GM18505 (cell line): ENCODE results near the gene GNG7.
"Not testable (repeated sequence)": the region's sequence is repeated elsewhere in the genome, so short reads cannot be mapped to it uniquely, and the experiment has no call there.

Experiments
- ATAC-seq: cut with Tn5 transposase; IDR thresholded peaks from one replicate; pipeline ENCODE4 v1.9.1; 2021; ENCODE audit not compliant: unreplicated experiment
- POLR2A ChIP-seq: IDR thresholded peaks from 4 replicates; pipeline ENCODE4 v1.6.1; 2011; ENCODE audit warnings: borderline replicate concordance; ENCODE audit not compliant: insufficient read depth, insufficient read length; ENCODE audit errors: extremely low read depth

GNG7 gene

DNA sequence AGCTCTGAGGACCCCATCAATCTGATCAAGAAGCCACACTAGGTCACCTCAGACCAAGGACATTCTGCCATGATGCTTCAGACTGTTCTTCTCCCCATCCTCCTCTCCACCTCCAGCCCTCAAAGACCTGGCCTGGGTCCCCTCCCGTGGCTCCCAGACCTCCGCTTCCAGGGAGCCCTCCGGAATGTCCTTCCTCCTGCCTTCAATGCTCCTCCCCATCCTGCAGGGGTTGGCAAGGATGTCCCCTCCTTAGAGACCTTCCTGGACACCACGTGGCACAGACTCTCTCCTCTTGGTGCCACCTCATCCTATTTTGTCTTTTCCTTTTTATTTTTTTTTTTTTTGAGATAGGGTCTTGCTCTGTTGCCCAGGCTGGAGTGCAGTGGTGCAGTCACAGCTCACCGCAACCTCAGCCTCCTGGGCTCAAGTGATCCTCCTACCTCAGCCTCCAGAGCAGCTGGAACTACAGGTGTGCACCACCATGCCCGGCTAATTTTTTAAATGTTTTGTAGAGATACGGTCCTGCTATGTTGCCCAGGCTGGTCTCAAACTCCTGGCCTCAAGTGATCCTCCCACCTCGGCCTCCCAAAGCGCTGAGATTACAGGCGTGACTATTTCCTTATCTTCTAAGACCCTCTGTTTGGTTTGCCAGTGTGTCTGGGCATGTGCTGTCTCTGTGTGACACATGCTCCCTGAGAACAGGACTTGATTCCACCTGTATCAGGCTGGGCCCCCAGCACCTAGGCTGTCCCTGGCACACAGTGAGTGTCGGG, 84.9 kb downstream of the GNG7 start:
- no peak for ATAC-seq
- TF ChIP-seq POLR2A, result no peak

GRCh38 chr19:2616741-2617392, 85.6 kb downstream of the GNG7 start:
- no peak for TF ChIP-seq POLR2A
- no peak for ATAC-seq

DNA sequence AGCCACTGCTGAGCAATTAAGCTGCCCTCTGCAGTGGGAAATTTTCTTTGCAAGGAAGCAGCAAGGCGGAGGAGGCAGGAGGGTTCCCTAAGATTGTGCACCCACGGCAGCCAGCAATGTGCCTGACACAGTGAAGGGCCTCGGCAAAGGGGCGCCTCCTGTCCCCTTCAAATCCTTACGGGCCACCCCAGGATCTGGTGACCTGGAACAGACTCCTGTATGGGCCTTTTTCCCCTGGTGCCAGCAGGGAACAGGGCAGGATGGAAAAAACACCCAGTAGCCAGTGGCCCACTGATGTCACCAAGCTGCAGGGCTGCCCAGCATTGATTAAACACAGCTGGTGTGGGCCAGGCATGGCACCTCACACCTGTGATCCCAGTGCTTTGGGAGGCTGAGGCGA, 86.7 kb downstream of the GNG7 start:
- TF ChIP-seq POLR2A, result no peak
- ATAC-seq, result no peak

DNA sequence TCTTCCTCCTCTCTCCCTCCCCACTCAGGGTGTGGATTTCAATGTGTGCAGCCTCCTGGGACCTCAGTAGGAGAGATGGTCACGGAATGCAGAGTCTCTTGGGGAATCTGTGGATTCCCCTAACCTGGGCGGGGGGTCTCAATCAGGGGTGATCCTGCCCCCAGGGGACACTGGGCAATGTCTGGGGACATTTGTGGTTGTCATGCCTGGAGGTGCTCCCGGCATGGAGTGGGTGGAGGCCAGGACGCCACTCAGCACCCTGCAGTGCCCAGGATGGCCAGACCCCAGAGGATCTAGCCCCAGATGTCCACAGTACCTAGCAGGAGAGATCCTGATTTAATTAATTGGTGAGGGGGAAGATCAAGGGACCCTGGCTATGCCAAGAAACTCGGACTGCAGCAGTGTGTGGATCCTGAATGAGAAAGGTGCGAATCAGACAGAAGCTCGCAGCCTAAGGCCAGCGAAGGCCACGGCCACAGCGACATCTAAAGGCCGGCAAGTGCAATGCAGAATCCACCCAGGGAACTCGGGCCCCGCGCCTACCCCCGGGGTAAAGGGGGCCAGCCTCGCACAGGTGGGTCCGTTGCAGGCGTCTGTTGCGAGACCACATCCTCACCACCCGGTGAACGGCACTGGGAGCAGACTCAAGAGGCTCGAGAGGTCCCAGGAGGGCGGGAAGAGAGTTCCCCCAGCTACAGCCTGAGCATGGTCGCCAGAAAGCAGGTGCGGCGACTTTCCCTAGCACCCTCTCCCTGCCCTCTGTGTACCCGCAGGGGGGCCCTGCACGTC, 88.8 kb downstream of the GNG7 start:
- ATAC-seq, result no peak

GRCh38 chr19:2612619-2613249, 89.8 kb downstream of the GNG7 start:
- no peak for ATAC-seq
- no peak for TF ChIP-seq POLR2A

More for the DNA sequence above, 88.8 kb downstream of the GNG7 start:
- peak; percentile 32 for TF ChIP-seq POLR2A

- no peak for TF ChIP-seq POLR2A
- no peak for ATAC-seq
Measured at GRCh38 chr19:2611483-2612464, 90.7 kb downstream of the GNG7 start.

GRCh38 chr19:2610637-2611482, 91.6 kb downstream of the GNG7 start:
- no peak for TF ChIP-seq POLR2A
- peak; percentile 32 for ATAC-seq

DNA sequence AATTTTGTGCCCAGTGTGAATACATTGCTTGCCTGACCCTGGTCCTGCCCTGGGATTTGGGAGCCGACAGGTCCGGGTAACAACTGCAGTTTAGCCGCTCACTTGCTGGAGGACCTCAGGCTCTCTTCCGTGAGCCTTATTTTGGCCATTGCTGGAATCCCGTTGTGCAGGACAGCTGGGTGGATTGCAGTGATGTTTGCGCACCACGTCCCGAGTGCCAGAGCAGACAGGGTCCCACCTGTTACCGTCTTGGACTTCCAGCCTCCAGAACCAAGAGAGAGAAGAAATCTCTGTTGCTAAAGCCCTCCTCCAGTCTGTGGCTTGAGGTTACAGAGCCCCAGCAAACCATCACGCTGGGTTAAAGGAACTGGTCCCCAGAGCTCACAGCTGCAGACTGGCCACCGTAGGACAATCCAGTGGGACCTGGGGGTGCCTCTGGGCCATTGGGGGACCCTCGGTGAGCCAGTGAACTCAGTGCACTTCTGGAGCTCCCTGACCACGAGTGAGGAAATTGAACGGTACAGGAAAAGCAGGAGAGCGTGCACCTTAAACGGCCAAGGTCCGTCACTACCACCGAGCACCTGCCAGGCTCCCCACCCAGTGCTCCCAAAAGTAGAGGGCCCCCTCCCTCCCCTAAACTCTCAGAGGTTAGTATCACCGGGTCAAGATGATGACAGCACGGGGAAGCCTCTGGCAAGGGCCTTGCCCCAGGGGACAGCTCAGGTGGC, 92.9 kb downstream of the GNG7 start:
- TF ChIP-seq POLR2A, result no peak
- ATAC-seq, result no peak

- not testable (repeated sequence) for ATAC-seq
Measured at GRCh38 chr19:2609034-2609388, 93.5 kb downstream of the GNG7 start.

DNA sequence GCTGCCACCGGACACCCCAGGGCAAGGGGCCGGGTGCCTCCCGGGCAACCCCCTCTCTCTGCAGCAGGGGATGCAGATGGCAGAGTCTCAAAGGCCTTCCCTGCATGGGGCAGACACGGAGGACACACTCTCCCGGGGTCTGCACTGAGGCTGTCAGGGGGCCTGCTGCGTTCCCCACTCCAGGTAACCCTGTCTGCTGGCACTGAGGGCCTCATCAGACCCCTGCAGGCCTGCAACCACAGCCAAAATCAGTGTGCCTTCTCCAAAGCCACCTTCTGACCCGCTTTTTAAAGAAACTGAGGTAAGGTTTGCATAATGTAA, 93.9 kb downstream of the GNG7 start:
- no peak for ATAC-seq
- TF ChIP-seq POLR2A, result no peak
